Measurements from ENCODE around the gene GUCY2F.

GUCY2F gene

DNA sequence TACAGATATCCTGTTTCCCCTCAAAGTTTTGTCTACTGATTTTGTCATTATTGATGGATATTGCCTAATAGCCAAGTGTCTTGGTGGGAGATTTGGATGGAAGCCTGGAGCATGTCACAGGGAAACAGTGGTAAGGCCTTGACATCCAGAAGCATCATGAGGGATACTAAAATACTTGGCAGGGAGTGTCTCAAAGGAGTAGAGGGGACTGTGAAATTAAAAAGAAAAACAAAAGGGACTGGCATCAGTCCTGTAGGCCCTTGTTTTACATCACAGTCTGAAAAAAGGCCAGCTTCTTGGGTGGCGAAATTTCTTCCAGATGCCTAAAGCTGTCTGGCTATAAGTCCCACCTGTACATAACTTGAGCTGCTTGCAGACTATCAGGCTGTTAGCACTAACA, 83.8 kb downstream of the GUCY2F start:
- no peak for DNase-seq (ENCODE audit: low read depth, low spot score)

DNA sequence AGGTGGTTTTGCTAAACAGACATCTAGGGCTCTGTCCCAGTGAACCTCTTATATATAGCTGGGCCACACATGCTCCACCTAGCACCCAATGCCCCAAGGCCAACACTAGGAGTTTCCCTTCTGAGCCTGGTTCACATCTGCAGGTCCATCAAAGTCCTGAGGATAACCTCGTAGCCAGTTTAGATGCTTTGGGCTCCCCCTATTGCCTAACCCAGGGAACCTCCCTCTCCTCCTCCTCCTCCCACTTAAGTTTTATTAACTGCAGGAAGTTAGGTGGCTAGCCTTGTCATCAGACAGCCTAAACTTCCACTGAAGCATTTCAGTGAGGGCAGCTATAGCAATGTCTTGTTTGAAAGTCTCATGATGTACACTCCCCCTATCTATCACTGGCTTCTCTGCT, 88.0 kb downstream of the GUCY2F start:
- DNase-seq (ENCODE audit: low read depth, low spot score), result no peak

DNA sequence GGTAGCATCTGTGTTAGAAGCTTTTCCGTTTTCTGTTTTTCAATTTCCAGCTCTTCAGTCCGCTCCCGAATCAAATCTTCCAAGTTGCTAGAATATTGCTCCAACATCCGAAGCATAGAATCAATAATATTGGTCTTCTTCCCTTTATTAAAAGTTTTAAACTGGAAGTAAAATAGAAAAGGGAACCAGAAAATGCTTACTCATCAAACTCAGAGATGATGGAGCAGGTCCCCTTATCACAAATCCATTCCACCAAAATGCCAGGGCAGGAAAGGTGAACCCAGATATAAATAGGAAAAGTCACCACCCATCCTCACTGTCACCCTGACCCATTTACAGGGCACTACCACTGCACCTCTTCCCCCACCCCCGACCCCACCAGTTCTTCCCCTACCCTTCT, 89.0 kb downstream of the GUCY2F start:
- DNase-seq (ENCODE audit: low read depth, low spot score), result no peak

DNA sequence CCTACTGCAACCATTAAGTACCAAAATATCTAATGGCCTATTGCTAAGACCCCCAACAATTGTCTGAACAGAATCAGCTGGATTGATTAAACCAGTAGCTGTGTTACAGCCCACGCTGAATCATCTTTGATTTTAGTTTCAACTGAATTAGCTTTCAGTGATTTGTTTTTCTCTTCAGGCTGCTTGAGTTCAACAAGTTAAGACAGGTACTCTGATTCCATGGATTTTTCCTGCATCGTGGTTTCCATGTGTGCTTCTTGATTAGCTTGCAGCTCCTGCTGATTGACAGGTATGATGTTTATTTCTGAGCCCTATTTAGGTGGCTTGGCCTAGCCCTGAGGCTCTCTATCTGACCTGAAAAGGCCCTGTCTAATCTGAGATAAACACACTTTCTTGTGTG, 91.3 kb downstream of the GUCY2F start:
- DNase-seq (ENCODE audit: low read depth, low spot score), result no peak

DNA sequence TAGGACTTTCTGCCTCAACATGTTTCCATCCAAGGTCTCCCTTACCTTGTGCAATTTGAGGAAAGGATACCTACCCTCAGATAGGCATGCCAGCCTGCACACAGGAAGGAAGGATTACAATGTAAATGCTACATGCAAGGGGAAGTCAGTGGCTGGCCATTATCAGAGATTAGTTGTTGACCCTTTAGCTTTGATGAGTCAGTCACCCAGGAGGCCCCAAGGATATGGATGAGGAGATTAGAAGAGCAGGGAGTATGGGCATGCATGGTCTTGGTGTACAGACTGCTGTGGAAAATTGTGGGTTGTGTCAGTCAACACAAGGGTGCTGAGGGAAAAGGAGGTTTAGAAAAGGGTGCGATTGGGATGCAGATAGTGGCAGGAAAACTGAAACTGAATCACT, 92.0 kb downstream of the GUCY2F start:
- DNase-seq (ENCODE audit: low read depth, low spot score), result no peak

DNA sequence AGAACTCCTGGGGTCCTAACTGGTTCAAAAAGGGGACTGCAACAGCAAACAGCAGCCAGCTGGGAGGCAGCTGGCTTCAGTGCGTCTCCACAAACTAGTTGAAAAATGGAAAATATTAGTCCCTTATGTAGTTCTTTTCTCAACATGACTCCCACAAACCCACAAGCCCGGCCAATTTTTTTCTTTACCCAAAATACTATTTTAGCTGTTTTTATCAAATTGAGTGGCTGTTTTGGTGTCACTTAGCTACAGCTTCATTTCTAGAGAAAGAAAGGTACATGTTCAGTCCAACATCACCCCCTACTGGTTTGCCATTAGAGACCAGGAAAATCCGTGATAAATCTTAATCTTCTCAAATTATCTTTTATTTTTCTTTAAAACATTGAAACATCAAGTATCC, 97.2 kb downstream of the GUCY2F start:
- no peak for DNase-seq (ENCODE audit: low read depth, low spot score)

DNA sequence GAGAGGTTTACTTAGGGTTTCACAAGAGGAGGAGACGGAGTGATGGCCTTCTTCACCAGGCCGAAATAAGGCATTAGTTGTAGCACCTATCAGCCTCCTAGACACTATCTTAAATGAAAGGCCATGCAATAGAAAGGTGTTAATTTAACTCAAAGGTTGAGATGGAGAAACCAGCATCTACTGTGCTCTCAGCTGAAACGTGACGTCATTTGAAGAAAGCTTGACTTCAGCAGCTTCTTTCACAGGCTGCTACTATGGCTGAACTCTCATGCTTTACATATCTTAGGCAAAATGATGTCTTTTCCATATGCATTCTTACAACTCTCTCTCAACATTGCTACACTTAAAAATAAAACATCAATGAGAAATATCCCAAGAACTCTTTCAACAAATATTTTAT, 99.6 kb downstream of the GUCY2F start:
- no peak for DNase-seq (ENCODE audit: low read depth, low spot score)

DNA sequence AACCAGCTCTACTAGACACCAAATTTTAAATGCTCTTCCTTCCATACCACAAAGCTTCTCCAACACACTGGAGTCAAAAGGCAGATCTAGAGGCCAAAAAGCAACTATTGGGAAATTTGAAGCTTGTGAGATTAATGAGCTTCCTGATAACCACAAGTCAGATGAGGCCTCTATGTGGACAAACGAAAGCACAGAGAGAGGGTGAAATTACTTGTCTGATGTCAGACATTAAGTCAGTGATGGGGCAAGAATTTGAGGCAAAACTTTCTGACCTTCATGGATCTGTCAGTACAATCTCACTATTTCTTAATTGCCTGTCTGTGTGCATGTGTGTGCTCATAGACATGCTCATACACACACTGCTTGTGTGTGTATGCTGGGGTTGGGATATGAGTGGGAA, 103.6 kb downstream of the GUCY2F start:
- DNase-seq (ENCODE audit: low read depth, low spot score), result no peak

DNA sequence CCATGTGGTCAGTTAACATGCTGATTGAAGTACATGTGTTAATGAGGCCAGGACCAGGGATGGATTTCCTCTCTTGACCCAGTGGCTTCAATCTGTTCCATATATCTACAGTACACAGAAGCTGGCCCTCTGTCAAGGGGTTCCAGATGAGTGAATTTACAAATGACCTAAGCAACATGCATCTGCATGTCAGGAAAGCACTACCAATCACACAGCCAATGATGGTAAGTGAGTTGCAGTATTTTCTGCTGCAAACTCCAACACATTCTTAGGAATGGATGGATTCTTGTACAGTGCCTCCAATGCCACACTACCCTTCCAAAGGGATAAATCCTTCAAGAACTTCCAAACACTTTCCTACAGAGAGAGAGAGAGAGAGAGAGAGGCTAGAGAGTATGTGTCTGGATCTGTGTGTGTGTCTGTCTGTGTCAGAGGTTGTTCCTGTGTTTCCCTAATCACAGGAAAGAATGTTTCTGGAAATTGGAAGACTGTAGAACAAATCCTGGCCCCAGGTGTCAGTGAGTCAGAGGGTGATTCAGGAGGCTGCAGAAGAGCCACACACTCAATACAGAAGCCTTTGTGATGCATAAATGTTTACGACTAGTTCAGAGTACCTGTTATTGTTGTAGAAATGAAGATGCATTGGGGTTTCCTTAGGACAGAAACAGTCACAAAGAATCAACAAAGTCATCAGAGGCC, 107.5 kb downstream of the GUCY2F start:
- DNase-seq (ENCODE audit: low read depth, low spot score), result no peak

DNA sequence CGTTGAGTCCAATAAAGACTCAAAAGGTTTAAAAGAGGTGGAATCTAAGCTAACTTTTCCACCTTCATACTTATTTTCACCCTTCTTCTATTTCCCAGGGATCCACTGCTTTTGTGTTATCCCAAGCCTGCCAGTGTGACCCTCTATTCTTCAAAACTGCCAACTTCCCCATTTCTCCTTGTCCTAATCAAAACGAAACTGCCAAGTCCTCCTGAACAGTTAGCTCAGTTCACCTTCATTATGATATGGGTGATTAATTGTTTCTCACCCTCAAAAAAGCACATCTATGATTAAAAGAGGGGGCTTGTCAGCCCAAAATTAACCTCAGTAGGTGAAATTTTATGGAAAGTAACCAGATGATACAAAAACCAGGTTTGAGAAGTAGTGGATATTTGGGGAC, 108.4 kb downstream of the GUCY2F start:
- no peak for DNase-seq (ENCODE audit: low read depth, low spot score)

DNA sequence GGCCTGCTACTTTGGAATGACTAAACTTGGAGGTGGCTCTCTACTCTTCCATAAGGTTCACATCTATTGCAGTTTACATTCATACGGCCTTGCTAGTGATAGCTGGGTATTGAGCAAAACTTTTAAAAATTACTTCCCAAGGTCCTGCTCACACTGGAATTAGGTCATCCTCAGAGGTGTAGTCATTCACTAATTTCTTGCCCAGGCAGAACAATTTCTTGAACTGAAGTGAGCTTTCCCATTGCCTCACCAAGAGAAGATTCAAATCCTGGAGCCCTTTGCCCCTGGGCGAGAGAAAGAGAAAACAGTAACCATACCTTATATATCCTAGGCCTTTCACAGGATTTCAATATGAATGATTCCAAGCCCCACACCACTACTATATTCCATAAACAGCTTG, 109.2 kb downstream of the GUCY2F start:
- DNase-seq (ENCODE audit: low read depth, low spot score), result no peak

DNA sequence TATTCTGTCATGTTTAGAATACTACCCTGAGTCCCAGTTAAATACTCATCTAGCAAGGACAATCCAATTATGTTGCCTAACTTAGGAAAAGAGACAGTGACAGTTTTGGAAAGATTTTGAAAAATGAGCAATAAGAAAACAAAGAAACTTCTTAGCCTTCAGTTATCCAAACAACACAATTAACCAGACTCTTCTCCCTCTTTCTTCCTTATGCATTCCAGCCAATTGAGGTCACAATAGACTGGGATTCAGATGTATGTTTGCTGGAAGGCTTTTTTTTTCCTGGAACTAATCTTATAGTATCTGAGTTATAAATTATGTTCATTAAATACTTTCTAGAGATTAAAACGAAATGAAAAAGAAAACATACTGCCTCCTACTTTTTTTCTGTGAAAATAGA, 109.6 kb downstream of the GUCY2F start:
- no peak for DNase-seq (ENCODE audit: low read depth, low spot score)

DNA sequence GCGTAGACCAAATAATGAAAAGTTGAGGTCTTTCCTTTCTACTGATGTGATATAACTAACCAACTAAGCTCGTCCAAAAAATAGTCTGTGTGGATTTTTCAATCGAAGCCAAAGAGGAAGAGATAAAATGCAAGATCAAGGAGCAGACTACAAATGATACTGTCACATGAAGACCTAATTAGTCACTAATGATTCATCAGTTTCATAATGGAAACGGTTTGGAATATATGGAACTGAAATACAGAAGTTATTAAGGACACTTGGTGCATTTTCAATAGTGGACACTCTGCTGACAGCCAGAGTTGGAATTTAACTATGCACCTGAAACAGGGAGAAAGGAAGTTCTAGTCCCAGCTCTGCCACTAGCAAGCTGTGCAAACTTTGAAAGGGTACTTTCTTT, 119.8 kb downstream of the GUCY2F start:
- DNase-seq (ENCODE audit: low read depth, low spot score), result no peak

DNA sequence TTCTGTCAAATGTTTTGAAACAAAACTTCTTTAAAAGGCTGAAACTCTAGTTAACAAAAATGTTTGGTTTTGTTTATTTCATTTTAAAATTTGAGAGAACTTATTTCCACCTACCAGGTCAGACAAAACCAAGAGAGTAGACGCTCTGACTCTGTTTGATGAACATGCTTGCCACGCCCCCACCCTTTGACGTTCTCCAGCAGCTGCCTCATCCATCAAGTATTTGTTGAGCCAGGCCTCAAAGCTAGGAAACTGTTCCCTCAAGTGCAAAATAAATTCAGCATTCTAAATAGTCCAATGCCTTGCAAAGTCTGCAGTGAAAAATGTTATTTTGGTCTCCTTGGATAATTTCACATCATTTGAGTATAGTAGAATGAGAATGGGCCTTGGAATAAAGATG, 121.6 kb downstream of the GUCY2F start:
- no peak for DNase-seq (ENCODE audit: low read depth, low spot score)

DNA sequence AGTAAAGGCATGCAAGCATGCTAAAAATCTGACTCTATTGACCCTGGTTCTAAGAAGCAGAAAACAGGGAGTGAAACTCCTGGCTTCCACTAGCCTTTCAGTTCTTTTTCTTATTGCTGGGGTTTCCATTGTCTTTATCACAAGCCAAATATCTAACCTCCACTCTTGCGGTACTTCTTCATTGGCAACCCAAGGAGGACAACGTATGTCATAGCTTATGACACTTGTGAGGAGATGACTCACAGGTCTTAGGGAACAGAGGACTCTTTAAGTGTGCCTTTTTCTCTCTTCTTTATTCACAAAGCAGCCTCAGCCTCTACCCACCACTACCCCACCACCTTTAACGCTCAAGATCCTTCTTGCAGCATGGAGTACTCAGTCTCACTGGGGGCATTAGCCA, 124.2 kb downstream of the GUCY2F start:
- no peak for DNase-seq (ENCODE audit: low read depth, low spot score)

DNA sequence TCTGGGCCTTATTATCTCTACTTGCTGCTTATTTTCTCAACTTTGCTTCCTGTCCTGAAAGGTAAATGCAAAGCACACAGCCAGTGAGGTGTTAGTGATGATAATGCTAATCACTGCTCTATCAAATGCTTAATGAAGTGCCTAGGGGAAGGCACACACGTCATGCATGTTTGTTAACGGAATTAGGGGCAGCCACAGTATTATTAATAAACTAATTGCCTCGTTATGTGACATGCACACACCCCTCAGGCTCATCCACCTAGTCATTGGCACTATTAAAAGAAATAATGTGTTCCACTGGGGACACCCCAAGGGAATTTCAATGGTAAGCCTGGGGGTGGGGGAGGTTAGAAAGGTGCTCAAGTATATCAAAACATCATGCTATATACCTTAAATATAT, 125.2 kb downstream of the GUCY2F start:
- no peak for DNase-seq (ENCODE audit: low read depth, low spot score)

DNA sequence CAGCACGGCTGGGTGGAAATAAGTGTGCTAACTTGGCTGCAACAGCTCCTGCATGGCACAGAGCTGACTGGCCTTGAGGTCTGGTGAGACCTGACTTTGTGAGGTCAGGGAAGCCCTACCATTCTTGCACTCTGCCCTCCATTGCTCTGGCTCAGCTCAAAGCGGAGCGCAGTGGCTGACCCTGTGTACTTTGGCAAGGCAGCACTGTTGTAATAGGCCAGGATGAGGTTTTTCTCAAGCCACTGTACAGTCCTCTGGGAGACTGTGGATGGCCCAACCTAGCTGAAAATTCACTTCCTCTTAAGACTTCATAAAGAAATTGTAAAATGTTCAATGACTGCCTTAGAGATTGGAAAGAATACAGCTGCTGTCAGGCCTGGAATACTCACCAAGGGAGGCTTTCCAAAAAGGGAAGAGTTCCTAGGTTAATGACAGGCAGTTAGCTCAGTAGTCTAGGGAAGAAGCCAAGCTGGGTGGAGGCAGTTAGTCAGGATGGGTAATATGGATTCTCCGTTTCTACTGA, 129.8 kb downstream of the GUCY2F start:
- DNase-seq (ENCODE audit: low read depth, low spot score), result no peak

DNA sequence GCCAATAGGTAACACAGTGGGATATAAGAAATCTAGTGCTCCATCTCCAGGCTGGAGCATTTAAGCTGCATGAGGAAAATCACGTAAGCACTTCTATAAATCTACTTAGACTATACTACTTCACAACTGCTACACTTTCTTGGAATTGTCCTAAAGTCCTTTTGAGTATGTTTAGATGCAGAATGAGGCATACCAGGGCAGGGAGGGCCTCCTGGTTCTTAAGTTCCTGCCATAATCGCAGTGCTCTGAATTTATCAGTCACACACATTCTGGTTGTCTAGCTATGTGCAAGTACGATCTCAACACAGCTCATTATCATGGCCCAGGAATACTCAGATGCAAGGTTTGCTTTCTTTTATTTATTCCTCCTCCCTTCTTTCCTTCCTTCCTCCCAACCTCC, 130.3 kb downstream of the GUCY2F start:
- DNase-seq (ENCODE audit: low read depth, low spot score), result no peak

DNA sequence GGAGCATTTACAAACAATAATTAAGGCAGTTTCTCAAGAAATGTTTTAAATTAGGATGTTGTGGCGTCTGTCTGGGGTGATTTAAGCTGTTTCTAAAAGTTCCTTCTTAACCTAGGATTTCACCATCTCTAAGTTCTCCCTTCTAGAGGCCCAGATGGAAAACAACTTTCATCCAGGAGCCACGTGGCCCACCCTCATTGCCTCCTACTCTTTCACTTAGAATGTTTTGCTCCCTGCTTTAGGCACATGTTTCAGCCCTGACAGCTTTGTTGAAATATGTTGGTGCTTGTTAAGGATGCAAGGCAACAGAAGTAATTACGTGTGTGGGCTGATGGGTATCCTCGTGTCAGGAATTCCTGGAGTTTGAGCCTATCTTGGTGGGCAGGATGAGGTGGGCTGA, 131.3 kb downstream of the GUCY2F start:
- no peak for DNase-seq (ENCODE audit: low read depth, low spot score)

DNA sequence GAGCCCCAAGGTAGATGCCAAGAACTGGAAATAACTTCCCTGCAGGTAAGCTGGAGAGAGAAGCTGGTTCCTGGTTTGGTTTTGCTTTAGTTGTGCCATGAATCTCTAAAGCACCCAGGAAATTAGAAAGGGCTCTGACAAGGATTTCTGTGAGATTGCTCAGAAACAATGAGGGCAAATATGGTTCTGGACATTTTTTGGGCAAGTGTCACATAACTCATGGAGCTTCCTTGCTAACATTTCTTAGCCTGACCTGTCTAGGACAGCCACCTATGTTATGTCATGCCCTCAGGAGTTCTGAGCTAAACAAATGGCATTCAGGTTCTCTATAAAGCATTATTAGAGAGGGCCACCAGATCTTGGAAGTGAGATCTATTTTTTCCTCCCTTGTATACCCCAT, 131.8 kb downstream of the GUCY2F start:
- DNase-seq (ENCODE audit: low read depth, low spot score), result no peak

DNA sequence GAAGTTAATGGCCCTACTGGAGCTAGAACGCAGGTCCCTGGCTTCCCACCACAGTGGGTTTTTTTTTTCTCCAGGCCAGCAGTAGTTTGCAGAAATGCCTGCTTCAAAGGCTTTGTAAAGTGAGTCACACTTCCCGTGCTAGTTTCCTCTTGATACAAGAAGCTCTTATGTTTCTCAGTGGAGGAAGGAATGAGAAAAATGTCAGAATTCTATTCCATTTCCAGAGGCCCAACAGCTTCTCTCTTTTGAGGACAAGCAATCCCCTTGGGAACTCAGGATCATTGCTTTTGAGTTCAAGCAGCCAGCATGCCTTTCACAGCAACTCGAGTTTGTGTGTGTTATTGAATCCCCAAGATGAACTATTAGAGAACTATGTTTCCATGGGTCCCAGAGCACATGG, 134.3 kb downstream of the GUCY2F start:
- no peak for DNase-seq (ENCODE audit: low read depth, low spot score)

DNA sequence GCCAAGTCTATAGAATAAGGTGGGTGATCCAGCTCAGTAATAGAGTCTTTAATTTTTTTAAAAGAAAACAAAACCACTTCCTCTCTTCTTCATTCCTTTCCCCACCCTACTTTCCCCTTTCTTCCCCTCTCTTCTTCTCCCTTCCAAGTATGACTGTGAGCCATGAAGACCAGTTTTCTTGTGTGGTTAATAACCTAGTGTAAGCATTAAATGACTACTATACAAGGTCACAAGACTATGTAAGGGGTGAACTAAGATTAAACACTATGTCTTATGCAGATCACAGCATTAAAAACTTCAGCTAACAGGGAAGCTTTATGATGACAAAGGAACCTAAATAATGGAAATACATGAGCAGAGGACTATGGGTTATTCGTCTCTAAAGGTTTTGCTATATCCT, 135.4 kb downstream of the GUCY2F start:
- DNase-seq (ENCODE audit: low read depth, low spot score), result no peak

DNA sequence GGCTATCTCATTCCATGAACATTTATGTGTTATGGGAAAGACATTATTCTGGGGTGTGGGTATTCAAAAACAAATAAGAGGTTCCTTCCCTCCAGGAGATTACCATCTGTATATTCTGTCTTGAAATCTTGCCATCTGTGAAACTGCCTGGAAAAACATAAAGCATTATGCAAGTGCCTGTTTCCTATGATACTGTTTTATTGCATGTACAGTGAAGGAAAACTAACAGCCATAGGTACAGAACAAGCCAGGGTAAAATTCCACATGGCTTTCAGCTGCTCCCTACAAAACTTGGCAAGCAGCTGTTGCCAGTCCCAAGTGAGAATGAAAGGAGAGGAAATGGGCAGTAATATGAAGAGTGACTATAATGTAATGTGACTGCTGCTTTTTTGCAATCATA, 136.0 kb downstream of the GUCY2F start:
- DNase-seq (ENCODE audit: low read depth, low spot score), result no peak

DNA sequence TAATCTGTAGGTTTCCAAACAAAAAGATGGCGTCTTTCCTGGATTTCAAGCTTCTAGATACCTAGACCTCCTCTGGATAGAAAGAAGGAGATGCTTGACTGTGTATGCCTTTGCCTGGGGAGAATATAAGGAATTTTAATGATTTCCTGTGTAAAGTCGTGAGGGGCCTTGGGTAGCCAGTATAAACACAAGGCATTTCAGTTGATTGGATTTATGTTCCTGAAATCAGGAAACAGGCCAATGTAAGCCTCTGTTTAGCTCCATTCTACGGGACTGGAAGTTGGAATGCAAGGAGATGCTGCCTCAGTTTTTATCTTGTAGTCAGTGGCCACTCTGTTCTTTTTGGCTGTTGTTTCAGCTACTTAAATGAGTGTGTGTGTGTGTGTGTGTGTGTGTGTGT, 137.2 kb downstream of the GUCY2F start:
- no peak for DNase-seq (ENCODE audit: low read depth, low spot score)

All from iPS DF 19.7 (cell line).